Coronary artery (tissue), 2 donors: ENCODE measurements around the gene TDP2.

Experiments
- DNase-seq: peaks from one replicate; pipeline ENCODE4 v3.0.0-alpha.2; 2017; ENCODE audit warnings: low spot score
- H3K27ac ChIP-seq, 2 donors: fragments of 200-600 bp; sonication (generic); one replicate each; pipeline ENCODE4 v1.5.1; 2016 to 2019
- H3K4me3 ChIP-seq: fragments of 200-600 bp; sonication (generic); 2 replicates; pipeline ENCODE4 v1.5.1; 2016; ENCODE audit warnings: mild to moderate bottlenecking, moderate library complexity
- TF ChIP-seq, protein P1 (sequence below): fragments of 200-600 bp; sonication (generic); IDR thresholded peaks from one replicate; pipeline ENCODE4 v1.5.1; 2019; ENCODE audit warnings: antibody characterized with exemption

The TDP2 gene

DNA sequence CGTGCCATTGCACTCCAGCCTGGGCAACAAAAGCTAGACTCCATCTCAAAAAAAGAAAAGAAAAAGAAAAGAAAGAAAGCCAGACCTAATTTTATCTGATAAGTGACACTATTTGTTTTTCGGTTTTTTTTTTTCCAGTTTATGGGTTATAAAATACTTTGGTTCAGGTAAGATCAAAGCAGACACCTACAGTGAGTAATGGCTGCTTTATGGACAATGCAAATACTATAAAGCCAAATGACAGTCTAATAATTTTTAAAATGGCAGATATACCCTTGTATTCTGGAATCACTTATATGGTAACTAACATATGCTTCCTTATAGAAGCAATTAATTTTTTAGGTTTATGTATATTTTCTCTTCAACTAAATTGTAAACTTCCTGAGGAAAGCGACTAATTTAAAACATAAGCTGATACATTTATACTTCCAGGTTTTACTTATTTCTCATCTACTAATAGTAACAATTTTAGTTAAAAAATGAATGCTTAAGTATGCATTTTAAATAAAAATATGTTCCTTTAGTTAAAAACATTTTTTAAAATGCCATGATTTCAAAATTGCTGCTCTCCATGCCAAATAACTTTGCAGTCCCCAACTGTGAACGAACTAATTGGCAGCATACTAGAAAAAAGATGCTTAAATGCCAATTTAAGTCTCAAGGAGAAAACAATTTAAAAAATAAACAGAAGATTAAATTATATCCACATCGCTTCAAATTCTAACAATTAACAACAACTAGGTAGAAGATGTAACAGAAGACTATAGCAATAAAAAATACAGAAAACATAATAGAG lies 59.2 kb downstream of the TDP2 start:
- TF ChIP-seq, protein P1, sequence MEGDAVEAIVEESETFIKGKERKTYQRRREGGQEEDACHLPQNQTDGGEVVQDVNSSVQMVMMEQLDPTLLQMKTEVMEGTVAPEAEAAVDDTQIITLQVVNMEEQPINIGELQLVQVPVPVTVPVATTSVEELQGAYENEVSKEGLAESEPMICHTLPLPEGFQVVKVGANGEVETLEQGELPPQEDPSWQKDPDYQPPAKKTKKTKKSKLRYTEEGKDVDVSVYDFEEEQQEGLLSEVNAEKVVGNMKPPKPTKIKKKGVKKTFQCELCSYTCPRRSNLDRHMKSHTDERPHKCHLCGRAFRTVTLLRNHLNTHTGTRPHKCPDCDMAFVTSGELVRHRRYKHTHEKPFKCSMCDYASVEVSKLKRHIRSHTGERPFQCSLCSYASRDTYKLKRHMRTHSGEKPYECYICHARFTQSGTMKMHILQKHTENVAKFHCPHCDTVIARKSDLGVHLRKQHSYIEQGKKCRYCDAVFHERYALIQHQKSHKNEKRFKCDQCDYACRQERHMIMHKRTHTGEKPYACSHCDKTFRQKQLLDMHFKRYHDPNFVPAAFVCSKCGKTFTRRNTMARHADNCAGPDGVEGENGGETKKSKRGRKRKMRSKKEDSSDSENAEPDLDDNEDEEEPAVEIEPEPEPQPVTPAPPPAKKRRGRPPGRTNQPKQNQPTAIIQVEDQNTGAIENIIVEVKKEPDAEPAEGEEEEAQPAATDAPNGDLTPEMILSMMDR, result no peak
- Histone ChIP-seq H3K4me3 (no peak overlapping the region), H3K27ac (no peak overlapping the region)
- no peak for DNase-seq

GRCh38 chr6:24606200-24606930 lies 60.3 kb downstream of the TDP2 start:
- Histone ChIP-seq H3K4me3 (no peak overlapping the region), H3K27ac (no peak overlapping the region)
- TF ChIP-seq, protein P1, result no peak
- no peak for DNase-seq

DNA sequence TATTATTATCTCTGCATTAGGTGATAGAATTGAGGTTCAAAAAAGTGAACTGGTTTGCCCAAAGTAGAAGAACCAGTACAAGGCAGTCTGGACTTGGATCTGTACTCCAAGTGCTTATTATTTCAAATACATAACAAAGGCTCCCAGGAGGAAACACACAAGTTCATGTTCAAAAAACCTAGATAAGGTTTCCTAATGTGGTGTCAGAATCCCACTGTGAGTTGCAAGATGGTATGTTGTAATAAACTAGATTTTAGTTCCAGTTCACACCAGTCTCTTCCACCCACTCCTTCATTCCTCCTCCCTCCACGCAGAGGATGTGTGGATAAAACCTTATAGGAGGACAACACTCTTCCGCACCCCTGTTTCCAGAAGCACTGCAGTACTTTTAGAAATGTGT lies 63.5 kb downstream of the TDP2 start:
- Histone ChIP-seq H3K27ac (no peak overlapping the region), H3K4me3 (no peak overlapping the region)
- DNase-seq, result no peak
- TF ChIP-seq, protein P1, result no peak

- TF ChIP-seq, protein P1, result no peak
- Histone ChIP-seq H3K4me3 (no peak overlapping the region), H3K27ac (no peak overlapping the region)
- DNase-seq, result no peak
Measured at GRCh38 chr6:24600903-24601302, 65.8 kb downstream of the TDP2 start.
